ENCODE measurements around the gene GOLGA5. TPM values are rescaled to one million over a fixed set of nuclear protein-coding genes. Genes with fewer than 3 reads are reported as not detected.
"Not testable (repeated sequence)": the region's sequence is repeated elsewhere in the genome, so short reads cannot be mapped to it uniquely, and the experiment has no call there.

GOLGA5 gene
- total and polyA plus RNA-seq, 2 experiments from 2014 or later, result 50.0 to 62.4 TPM

DNA sequence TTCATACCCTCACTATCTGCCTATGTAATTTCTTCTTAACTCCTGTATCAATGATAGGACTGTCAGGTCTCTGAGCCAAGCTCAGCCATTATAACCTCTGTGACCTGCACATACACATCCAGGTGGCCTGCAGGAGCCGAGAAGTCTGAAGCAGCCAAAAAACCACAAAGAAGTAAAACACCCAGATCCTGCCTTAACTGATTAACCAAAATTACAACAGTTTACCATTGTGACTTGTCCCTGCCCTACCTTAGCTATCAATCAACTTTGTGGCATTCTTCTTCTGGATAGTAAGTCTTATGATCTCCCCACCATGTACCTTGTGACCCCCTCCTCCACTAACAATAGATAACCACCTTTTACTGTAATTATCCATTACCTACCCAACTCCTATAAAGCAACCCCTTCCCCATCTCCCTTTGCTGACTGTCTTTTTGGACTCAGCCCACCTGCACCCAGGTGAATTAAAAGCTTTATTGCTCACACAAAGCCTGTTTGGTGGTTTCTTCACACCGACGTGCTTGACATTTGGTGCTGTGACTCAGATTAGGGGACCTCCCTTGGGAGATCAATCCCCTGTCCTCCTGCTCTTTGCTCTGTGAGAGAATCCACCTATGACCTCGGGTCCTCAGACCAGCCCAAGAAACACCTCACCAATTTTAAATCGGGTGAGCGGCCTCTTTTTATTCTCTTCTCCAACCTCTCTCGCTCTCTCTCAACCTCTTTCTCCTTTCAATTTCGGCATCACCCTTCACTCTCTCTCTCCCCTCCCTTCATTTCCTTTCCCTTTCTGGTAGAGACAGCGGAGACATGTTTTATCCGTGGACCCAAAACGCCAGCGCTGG lies 34.2 kb upstream of the GOLGA5 start:
- Histone ChIP-seq H3K4me3 (no peak overlapping the region), H3K4me1 (ENCODE audit: insufficient read depth) (no peaks in the 10 kb centered on the region), H3K79me2 (no peaks in the 10 kb centered on the region), H4K20me1 (ENCODE audit: insufficient read depth, poor library complexity, severe bottlenecking) (no peaks in the 10 kb centered on the region), H3K27ac (no peak overlapping the region), H3K9me2 (replicated peaks; ENCODE audit: insufficient read depth) (no peaks in the 10 kb centered on the region), H3K36me3 (replicated peaks; ENCODE audit: insufficient read depth, low read depth) (no peaks in the 10 kb centered on the region), H3K9me3 (ENCODE audit: low read depth) (no peaks in the 10 kb centered on the region), H3K27me3 (no peaks in the 10 kb centered on the region), H3K4me2 (no peak overlapping the region), H2AFZ (no peak overlapping the region)
- TF ChIP-seq CTCF (IDR thresholded peaks at IDR 0.05; ENCODE audit: poor library complexity), result no peak
- no peak for DNase-seq (ENCODE audit: low spot score)
- WGBS (ENCODE audit: low lambda C conversion rate, missing lambda C conversion rate), result 88% methylated on average over 12 of the region's 12 CpGs

- no peaks in the 10 kb centered on the region for H3K36me3 ChIP-seq (replicated peaks; ENCODE audit: insufficient read depth, low read depth)
Observed at GRCh38 chr14:92760524-92760805, 33.6 kb upstream of the GOLGA5 start.

DNA sequence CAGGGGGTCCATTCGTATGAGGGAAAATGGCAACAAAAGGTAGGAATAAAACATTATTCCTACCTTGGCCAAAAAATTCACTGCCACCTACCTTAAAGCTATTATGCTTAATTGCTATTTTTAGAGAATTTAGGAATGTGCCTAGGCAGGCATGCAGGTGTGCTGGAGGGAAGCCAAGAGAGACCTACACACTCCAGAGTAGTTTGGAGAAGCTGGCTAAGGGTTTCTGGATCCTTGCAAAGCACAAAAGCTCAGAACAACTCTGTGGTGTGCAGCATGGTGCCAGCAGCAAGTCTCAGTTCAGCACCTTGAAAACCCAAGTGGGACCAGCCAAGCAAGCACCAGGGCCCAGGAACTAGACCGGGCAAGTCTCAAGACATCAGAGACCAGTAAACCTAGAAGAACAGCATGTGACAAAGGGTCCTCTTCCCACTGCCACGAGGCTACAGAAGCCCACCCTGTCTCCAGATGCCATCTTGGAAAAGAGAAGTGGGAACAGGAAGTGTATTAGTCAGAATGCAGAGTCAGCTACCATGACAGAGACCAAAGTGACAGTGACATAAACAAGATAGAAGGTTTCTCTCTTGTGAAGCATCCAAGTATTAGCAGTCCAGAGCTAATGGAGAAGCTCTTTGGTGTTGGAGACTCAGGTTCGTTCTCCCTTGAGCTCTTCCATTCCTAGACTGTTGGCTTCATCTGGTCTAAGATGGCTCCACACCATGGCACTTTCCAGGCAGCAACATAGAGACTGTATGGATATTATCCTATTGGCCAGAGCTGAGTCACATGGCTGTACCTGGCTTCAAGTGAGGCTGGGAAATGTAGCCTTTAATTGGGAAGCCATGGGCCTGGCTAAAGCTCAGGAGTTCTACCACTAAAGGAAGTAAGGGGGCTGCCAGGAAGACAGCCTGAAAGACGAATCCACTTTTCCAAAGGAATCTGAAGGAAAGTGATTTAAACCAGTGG lies 30.2 kb upstream of the GOLGA5 start:
- not testable (repeated sequence) for DNase-seq (ENCODE audit: low spot score); H3K79me2 ChIP-seq
- 86% methylated on average over 5 of the region's 5 CpGs for WGBS (ENCODE audit: low lambda C conversion rate, missing lambda C conversion rate)

More at GRCh38 chr14:92760524-92760805, 33.6 kb upstream of the GOLGA5 start:
- Histone ChIP-seq H3K9me2 (replicated peaks; ENCODE audit: insufficient read depth) (no peaks in the 10 kb centered on the region), H2AFZ (no peak overlapping the region), H3K79me2 (no peaks in the 10 kb centered on the region), H3K4me2 (no peak overlapping the region), H3K4me3 (no peak overlapping the region), H4K20me1 (ENCODE audit: insufficient read depth, poor library complexity, severe bottlenecking) (no peaks in the 10 kb centered on the region), H3K27me3 (no peaks in the 10 kb centered on the region), H3K27ac (no peak overlapping the region), H3K9me3 (ENCODE audit: low read depth) (no peaks in the 10 kb centered on the region), H3K4me1 (ENCODE audit: insufficient read depth) (no peaks in the 10 kb centered on the region)
- no peak for DNase-seq (ENCODE audit: low spot score)
- TF ChIP-seq CTCF (IDR thresholded peaks at IDR 0.05; ENCODE audit: poor library complexity) (no peak), EZH2 (IDR thresholded peaks at IDR 0.05; ENCODE audit: borderline replicate concordance) (no peak), EZH2phosphoT487 (IDR thresholded peaks at IDR 0.05; ENCODE audit: low read depth, severe bottlenecking, unreplicated experiment) (no peak)
- 84% methylated on average over 7 of the region's 7 CpGs for WGBS (ENCODE audit: low lambda C conversion rate, missing lambda C conversion rate)

GRCh38 chr14:92768236-92768635 lies 25.9 kb upstream of the GOLGA5 start:
- WGBS (ENCODE audit: low lambda C conversion rate, missing lambda C conversion rate), result 74% methylated on average over 1 of the region's 1 CpG

More for the DNA sequence above, 30.2 kb upstream of the GOLGA5 start:
- H3K4me3 ChIP-seq; H4K20me1 ChIP-seq (ENCODE audit: insufficient read depth, poor library complexity, severe bottlenecking); H3K27ac ChIP-seq; H3K9me3 ChIP-seq (ENCODE audit: low read depth); H3K4me2 ChIP-seq; H3K36me3 ChIP-seq (replicated peaks; ENCODE audit: insufficient read depth, low read depth); H2AFZ ChIP-seq; H3K27me3 ChIP-seq; H3K9me2 ChIP-seq (replicated peaks; ENCODE audit: insufficient read depth); H3K4me1 ChIP-seq (ENCODE audit: insufficient read depth): not testable (repeated sequence)

More at GRCh38 chr14:92768236-92768635, 25.9 kb upstream of the GOLGA5 start:
- H3K4me3 ChIP-seq; H3K4me1 ChIP-seq (ENCODE audit: insufficient read depth); H3K79me2 ChIP-seq; H2AFZ ChIP-seq; H3K27me3 ChIP-seq; H3K9me2 ChIP-seq (replicated peaks; ENCODE audit: insufficient read depth); H4K20me1 ChIP-seq (ENCODE audit: insufficient read depth, poor library complexity, severe bottlenecking); H3K9me3 ChIP-seq (ENCODE audit: low read depth); H3K4me2 ChIP-seq; H3K36me3 ChIP-seq (replicated peaks; ENCODE audit: insufficient read depth, low read depth): not testable (repeated sequence)
- DNase-seq (ENCODE audit: low spot score), result peak; percentile 49
- H3K27ac ChIP-seq, result peak overlapping the region; percentile 88
